C4-2B (cell line): ENCODE measurements around the gene AFAP1.

Experiments used
- H3K27ac ChIP-seq: fragments of 450-650 bp; 2 replicates; pipeline ENCODE4 v1.5.1; 2017
- CTCF ChIP-seq: fragments of 450-650 bp; conservative IDR thresholded peaks from 2 replicates; pipeline ENCODE4 v1.5.1; 2017; ENCODE audit warnings: mild to moderate bottlenecking
- ZFX ChIP-seq: fragments of 450-650 bp; IDR thresholded peaks from 2 replicates; pipeline ENCODE4 v1.6.1; 2017

AFAP1 gene

GRCh38 chr4:7967063-7967440 is 27.4 kb upstream of the AFAP1 start:
- TF ChIP-seq ZFX: no peak
- no peak for TF ChIP-seq CTCF
- H3K27ac ChIP-seq: no peak overlapping the region

DNA sequence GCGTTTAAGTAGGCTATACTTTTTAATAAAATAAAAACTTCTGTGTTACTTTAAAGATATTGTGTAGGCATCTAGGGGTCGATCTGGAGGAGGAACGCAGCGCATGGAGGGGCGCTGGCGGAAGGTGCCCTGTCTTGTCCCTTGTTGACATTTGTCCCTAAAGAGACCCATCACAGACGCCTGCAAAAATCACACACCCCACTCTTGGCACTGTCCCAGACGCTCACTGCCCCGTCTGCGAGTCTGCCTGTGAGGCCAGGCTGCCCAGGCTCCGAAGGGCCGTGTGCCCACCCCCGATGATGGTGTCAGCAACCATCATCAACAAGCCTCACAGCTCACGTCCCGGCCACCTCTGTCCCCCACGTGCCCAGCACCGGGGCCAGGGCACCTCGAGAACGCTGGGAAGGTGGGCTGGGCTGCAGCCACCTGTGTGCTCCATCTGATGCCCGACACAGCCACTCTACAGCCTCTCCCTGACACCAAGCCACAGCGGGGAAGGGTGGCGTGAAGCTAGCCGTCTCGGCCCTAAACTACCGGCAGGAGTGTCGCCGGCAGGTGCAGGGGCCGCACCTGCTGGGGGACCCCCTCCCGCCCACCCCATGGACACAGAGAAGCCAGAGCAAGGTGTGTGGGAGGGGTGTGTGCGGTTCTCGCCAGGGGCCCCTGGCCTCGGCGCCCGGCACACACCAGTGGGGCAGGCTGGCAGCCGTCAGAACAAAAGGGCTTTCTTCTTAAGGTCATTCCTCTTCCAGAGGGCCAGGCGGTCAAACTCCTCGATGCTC is 26.8 kb upstream of the AFAP1 start:
- TF ChIP-seq CTCF (no peak), ZFX (no peak)
- H3K27ac ChIP-seq: no peak overlapping the region

DNA sequence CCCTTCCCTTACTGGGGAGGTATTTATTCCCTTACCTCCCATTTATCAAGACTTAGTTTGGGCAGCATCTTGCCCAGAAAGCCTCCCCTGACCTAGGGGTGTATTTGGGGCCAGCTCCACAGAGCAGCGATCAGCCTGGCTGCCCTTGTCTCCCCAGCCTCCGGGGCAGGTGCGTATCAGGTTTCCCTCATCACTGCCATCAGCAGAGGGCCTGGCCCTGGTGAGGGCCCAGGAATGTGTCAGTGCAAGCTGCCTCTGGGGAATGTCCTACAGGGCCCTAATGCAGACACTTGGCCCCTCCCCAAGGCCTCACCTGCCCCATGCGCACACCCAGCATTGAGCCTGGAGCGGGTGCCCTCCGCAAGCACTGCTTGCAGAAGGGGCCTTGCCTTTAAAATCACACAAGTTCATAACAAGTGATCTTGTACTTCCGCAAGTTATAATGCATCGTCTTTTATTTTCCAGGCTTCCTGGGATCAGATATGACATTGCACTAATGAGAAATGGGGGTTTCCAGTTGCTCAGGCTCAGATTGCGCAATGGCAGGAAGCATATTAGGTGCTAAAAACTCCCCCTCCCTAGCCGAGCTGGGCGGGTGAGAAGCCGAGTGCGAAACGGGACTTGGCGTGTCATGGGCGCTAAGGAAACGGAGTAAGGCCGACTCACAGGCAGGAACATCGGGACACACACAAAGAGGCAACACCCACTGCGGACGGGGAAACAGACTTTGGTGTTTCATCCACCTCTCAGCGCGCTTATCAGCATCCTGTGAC is 25.4 kb upstream of the AFAP1 start:
- H3K27ac ChIP-seq: no peak overlapping the region
- TF ChIP-seq ZFX: no peak
- no peak for TF ChIP-seq CTCF

DNA sequence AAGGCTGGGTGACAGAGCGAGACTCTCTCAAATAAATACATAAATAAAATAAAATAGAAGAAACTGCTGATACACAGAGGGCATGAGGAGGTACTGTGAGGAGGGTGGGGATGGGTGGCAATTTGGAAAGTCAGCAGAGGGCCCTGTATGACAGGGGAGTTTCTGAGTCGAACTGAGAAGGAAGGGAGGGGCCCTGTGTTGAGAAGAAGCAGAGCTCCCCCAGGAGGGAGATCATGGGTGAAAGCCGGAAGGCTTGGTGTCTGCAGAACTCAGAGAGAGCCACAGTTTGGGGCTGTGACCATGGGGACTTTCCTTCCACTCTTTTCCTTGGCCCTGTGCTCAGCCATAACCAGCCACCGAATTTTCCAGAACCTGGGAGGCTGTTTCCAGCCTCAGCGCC is 24.8 kb upstream of the AFAP1 start:
- H3K27ac ChIP-seq: no peak overlapping the region
- no peak for TF ChIP-seq ZFX
- TF ChIP-seq CTCF: no peak

- TF ChIP-seq ZFX: no peak
- no peak for TF ChIP-seq CTCF
- no peak overlapping the region for H3K27ac ChIP-seq
Observed at GRCh38 chr4:7963691-7964090, 24.0 kb upstream of the AFAP1 start.

DNA sequence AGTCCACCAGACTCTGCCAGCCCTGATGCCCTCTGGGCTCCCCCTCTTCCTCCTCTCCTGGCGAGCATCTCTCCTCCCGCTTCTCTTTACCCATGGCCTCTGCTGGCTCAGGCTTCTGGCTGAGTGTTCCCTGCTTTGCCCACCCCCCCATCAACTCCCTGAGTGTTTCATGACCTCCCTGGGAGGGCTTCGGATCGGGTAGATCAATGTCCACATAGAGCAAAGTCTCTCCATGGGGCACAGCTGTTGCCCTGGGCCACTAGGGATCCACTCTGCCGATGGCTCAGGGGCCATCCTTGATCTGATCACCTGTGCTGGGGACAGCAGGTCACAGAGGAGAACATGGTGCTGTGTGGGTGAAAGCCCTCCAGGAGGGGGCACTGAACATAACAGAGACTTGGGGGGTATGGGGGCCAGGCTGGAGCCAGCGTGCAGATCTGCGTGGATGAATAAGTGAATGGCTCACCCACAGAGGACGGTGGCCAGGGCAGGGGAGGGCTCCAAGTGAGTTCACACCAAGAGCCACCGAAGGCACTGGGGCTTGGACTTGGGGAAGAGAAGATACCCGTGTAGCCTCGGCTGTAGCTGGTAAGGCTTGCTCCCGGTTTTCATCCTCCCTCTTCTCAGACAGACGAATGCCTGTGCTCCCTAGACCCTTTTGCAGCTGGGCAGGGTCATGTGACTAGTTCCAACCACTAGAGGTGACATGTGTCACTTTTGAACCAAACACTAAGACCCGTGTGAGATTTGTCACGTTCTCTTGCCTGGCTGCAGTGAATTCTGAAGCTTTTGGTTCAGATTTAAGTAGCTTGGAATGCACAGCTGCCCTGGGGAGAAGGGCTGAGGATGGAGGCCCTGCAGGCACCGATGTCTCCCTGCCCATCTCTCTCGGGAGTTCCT is 23.2 kb upstream of the AFAP1 start:
- H3K27ac ChIP-seq: no peak overlapping the region
- TF ChIP-seq CTCF: no peak
- TF ChIP-seq ZFX: no peak
